Right cardiac atrium (tissue), 5 donors: ENCODE data around the gene NF2. TPM values are rescaled to one million over a fixed set of nuclear protein-coding genes. Genes with fewer than 3 reads are reported as not detected.

Experiments
- ATAC-seq, 2 donors: fragments of 200-7000 bp; cut with Tn5 transposase; one replicate each; pipeline versions ENCODE4 v1.8.0 to v1.9.1; 2020; ENCODE audit warnings: moderate library complexity in 2 of 2, mild to moderate bottlenecking in 1 of 2
- DNase-seq, 3 donors: peaks; one replicate each; pipeline ENCODE4 v3.0.0-alpha.2; 2020
- H3K27ac ChIP-seq: one replicate; pipeline ENCODE4 v1.5.1; 2013; ENCODE audit warnings: mild to moderate bottlenecking, low read length, control low read depth, moderate library complexity
- H3K27me3 ChIP-seq: one replicate; pipeline ENCODE4 v1.6.1; 2013; ENCODE audit not compliant: control insufficient read depth, insufficient read depth
- H3K4me1 ChIP-seq: one replicate; pipeline ENCODE4 v1.6.1; 2013; ENCODE audit warnings: low read length; ENCODE audit not compliant: control insufficient read depth, insufficient read depth
- H3K4me3 ChIP-seq: one replicate; pipeline ENCODE4 v1.5.1; 2013; ENCODE audit warnings: low read length, control low read depth
- H3K9me3 ChIP-seq: one replicate; pipeline ENCODE4 v1.6.1; 2013; ENCODE audit warnings: low read length; ENCODE audit not compliant: control insufficient read depth
- WGBS: extraction: QIAGEN DNeasy Blood & Tissue Kit; methylation state at CpG from one replicate; pipeline ENCODE4 v1.1.7; 2013; 5-methylcytosine and 5-hydroxymethylcytosine counted together
- intact Hi-C, 4 donors: fragments of 100-400 bp; cut with DNase I; formaldehyde crosslinking; loops; one replicate each; pipeline versions ENCODE4 v1.11.0 to v1.14.0; 2022 to 2023
- polyA plus RNA-seq: library from polyadenylated mRNA; stranded (reverse); fragments of 200-250 nt; gene quantifications from one replicate; pipeline ENCODE4 v1.2.3, GENCODE V29; 2013
- total RNA-seq, 4 donors: library from RNA; stranded (reverse); fragmentation: NEBNext Ultra II Directional; extraction: Animal tissue kit (Norgen Biotek cat#: 25700); gene quantifications; one replicate each; pipeline ENCODE4 v1.2.1, GENCODE V29; 2021
- donor health status: healthy with polysubstance abuse.
- donor health status: DM: no; HTN: yes; CAD: no.
- donor health status: DM: no; HTN: no; CAD: no.
- donor health status: DM: no; HTN: yes; CAD: no; lungs with severe emphysema.
- donor health status: DM: yes; HTN: yes; CAD: no.

NF2 gene
- total and polyA plus RNA-seq, 5 donors, result 23.4 to 53.9 (median 49.0) TPM

GRCh38 chr22:29670626-29671025, 67.2 kb downstream of the NF2 start:
- H3K9me3 ChIP-seq, result no peaks in the 10 kb centered on the region
- intact Hi-C loops, result no loop called here
- no peak for DNase-seq
- H3K27me3 ChIP-seq, result no peaks in the 10 kb centered on the region
- ATAC-seq, result no peak
- H3K4me3 ChIP-seq, result no peak overlapping the region
- H3K27ac ChIP-seq, result no peak overlapping the region
- no peaks in the 10 kb centered on the region for H3K4me1 ChIP-seq
- WGBS, result 84% methylated on average over 3 of the region's 3 CpGs

- ATAC-seq (no peak), DNase-seq (no peak)
- Histone ChIP-seq H3K4me3 (no peak overlapping the region), H3K27ac (no peak overlapping the region), H3K4me1 (no peaks in the 10 kb centered on the region), H3K9me3 (no peaks in the 10 kb centered on the region), H3K27me3 (no peaks in the 10 kb centered on the region)
- WGBS, result 91% methylated on average over 14 of the region's 14 CpGs
- intact Hi-C loops, result no loop called here
These were observed 70.1 kb downstream of the NF2 start for GRCh38 chr22:29673361-29674066.

DNA sequence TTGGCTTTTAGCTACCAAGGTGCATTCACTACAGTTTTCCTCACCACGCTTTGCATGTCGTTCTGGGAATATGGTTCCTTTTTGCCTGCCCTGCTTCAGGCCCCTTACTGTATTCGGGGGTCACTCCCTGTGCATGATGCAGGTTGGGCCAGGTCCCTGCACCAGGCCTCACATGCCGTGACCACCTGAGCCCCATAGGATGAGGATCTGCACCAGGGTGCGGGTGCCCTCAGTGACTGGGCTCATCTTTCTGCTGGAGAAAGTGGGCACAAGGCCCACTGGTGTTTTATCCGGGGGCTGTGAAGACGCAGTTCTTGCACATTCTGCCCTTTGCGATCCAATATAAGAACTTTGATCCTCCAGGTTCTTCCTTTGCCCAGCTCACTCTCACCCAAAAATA, 70.7 kb downstream of the NF2 start:
- ATAC-seq (no peak), DNase-seq (no peak)
- Histone ChIP-seq H3K9me3 (no peaks in the 10 kb centered on the region), H3K4me1 (no peaks in the 10 kb centered on the region), H3K27ac (no peak overlapping the region), H3K4me3 (no peak overlapping the region), H3K27me3 (no peaks in the 10 kb centered on the region)
- 89% methylated on average over 8 of the region's 8 CpGs for WGBS
- intact Hi-C loops, result no loop called here

DNA sequence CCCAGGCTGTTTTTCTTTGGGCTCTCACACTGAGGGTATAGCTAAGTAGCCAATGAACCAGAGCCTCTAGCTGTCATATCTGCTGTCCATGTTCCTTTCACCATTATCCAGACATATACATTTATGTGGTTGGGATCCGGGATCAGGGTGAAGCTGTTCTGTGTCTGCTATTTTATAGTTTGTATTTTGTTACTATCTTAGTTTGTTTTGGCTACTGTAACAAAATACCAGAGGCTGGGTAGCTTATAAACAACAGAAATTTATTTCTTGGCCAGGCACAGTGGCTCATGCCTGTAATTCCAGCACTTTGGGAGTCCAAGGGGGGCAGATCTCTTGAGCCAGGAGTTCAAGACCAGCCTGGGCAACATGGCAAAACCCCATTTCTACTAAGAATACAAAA, 75.9 kb downstream of the NF2 start:
- 81% methylated on average over 1 of the region's 1 CpG for whole genome bisulfite sequencing

DNA sequence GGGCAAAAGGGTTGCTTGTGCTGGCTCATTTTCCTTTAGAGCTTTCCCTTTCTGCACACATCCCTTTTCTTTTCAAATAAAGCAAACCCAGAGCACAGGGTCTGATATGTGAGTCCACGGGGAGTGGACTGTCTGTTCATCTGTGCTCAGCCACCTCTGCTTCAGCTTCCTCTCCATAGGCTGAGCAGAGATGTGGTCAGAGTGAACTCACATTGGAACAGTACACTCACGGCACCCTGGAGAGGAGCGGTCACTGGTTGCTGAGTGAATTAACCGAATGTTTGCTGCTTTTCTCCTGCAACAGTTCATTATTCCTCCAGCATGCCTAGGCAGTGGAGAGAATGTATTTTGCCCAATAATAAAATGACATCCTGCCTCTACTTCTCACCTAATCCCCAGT, 80.1 kb downstream of the NF2 start:
- Histone ChIP-seq H3K27me3 (no peaks in the 10 kb centered on the region), H3K4me1 (no peaks in the 10 kb centered on the region), H3K27ac (no peak overlapping the region), H3K4me3 (no peak overlapping the region), H3K9me3 (no peaks in the 10 kb centered on the region)
- WGBS, result 90% methylated on average over 4 of the region's 4 CpGs
- DNase-seq, result no peak
- ATAC-seq, result no peak
- intact Hi-C loops, result no loop called here

More for the DNA sequence above, 75.9 kb downstream of the NF2 start:
- H3K27ac ChIP-seq, result no peak overlapping the region
- H3K27me3 ChIP-seq, result no peaks in the 10 kb centered on the region
- ATAC-seq (no peak), DNase-seq (no peak)
- intact Hi-C loops, result no loop called here
- no peaks in the 10 kb centered on the region for H3K4me1 ChIP-seq
- H3K4me3 ChIP-seq, result no peak overlapping the region
- no peaks in the 10 kb centered on the region for H3K9me3 ChIP-seq

GRCh38 chr22:29684244-29684643, 80.8 kb downstream of the NF2 start:
- Histone ChIP-seq H3K27ac (no peak overlapping the region), H3K27me3 (no peaks in the 10 kb centered on the region), H3K9me3 (no peaks in the 10 kb centered on the region), H3K4me1 (no peaks in the 10 kb centered on the region), H3K4me3 (no peak overlapping the region)
- 94% methylated on average over 4 of the region's 4 CpGs for WGBS
- no peak for ATAC-seq
- intact Hi-C loops, result no loop called here
- DNase-seq, result no peak

- WGBS, result 63% methylated on average over 5 of the region's 5 CpGs
These were observed 85.9 kb downstream of the NF2 start for GRCh38 chr22:29689206-29689879.

GRCh38 chr22:29689880-29690213, 86.4 kb downstream of the NF2 start:
- peak; percentile 64 to 78 (median 78) for DNase-seq
- H3K4me3 ChIP-seq, result no peak overlapping the region
- intact Hi-C loops, result loop anchor here in 2 of 4 donors (5.0 to 10.0 kb wide), 2 partner anchors 317 to 395 kb away; partner anchors contain the start of gene HORMAD2 (in 1 of the 2)
- H3K9me3 ChIP-seq, result no peaks in the 10 kb centered on the region
- no peaks in the 10 kb centered on the region for H3K27me3 ChIP-seq
- no peaks in the 10 kb centered on the region for H3K4me1 ChIP-seq
- no peak overlapping the region for H3K27ac ChIP-seq
- 25% methylated on average over 8 of the region's 8 CpGs for WGBS
- peak; percentile 29 to 54 for ATAC-seq

More at GRCh38 chr22:29689206-29689879, 85.9 kb downstream of the NF2 start:
- no peak overlapping the region for H3K27ac ChIP-seq
- H3K9me3 ChIP-seq, result no peaks in the 10 kb centered on the region
- no peak overlapping the region for H3K4me3 ChIP-seq
- DNase-seq, result no peak
- no peaks in the 10 kb centered on the region for H3K4me1 ChIP-seq
- no peaks in the 10 kb centered on the region for H3K27me3 ChIP-seq
- intact Hi-C loops, result loop anchor here in 1 of 4 donors (5.0 kb wide), 1 partner anchor 318 kb away; no protein-coding TSS in a partner anchor
- no peak for ATAC-seq

- DNase-seq, result no peak
- H3K27me3 ChIP-seq, result no peaks in the 10 kb centered on the region
- no peak for ATAC-seq
- WGBS, result 76% methylated on average over 9 of the region's 9 CpGs
- no peak overlapping the region for H3K4me3 ChIP-seq
- no peaks in the 10 kb centered on the region for H3K9me3 ChIP-seq
- H3K4me1 ChIP-seq, result no peaks in the 10 kb centered on the region
- intact Hi-C loops, result loop anchor here in 1 of 4 donors (10.0 kb wide), 1 partner anchor 394 kb away; the partner anchor contains the start of gene HORMAD2
- H3K27ac ChIP-seq, result no peak overlapping the region
These were observed 87.0 kb downstream of the NF2 start for GRCh38 chr22:29690476-29690875.

GRCh38 chr22:29691636-29692326, 88.3 kb downstream of the NF2 start:
- H3K27ac ChIP-seq, result no peak overlapping the region
- peak in 1 of 2 donors; percentile 4 for ATAC-seq
- H3K27me3 ChIP-seq, result no peaks in the 10 kb centered on the region
- no peak overlapping the region for H3K4me3 ChIP-seq
- H3K4me1 ChIP-seq, result no peaks in the 10 kb centered on the region
- intact Hi-C loops, result loop anchor here in 1 of 4 donors (10.0 kb wide), 1 partner anchor 393 kb away; the partner anchor contains the start of gene HORMAD2
- H3K9me3 ChIP-seq, result no peaks in the 10 kb centered on the region
- DNase-seq, result no peak
- 87% methylated on average over 13 of the region's 13 CpGs for WGBS

- Histone ChIP-seq H3K27me3 (no peaks in the 10 kb centered on the region), H3K4me3 (no peak overlapping the region), H3K4me1 (no peaks in the 10 kb centered on the region), H3K27ac (no peak overlapping the region), H3K9me3 (no peaks in the 10 kb centered on the region)
- WGBS, result 42% methylated on average over 4 of the region's 4 CpGs
- intact Hi-C loops, result loop anchor here in 1 of 4 donors (10.0 kb wide), 1 partner anchor 393 kb away; the partner anchor contains the start of gene HORMAD2
- peak in 1 of 2 donors; percentile 8 for ATAC-seq
- DNase-seq, result no peak
These were observed 88.9 kb downstream of the NF2 start for GRCh38 chr22:29692327-29692640.
